ENCODE results near the gene SLC30A5.

Gene SLC30A5

DNA sequence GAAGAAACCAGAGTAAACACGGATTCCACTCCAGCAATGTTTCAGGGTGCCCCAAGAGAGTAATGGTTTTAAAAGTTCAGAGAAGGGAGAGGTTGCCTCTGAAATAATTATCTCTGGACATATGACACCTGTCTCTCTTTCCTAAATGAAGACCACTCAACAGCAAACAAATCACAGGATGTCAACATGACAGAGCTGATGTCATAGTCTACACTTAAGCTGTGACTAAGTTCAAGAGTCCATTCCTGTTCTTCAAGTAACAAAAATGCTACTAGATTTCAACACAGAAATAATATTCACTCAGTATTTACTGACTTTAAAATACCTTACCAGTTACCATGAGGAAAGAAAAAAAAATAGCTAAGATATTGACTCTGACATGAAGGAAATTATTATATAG, 44.7 kb upstream of the SLC30A5 start:
- H3K4ac ChIP-seq (ENCODE audit: low read depth in 1 of 2, low read length in 2 of 2): no peak overlapping the region
- no peak overlapping the region for H3K23ac ChIP-seq (ENCODE audit: low read length in 2 of 2)
- H2BK15ac ChIP-seq (ENCODE audit: low read depth, poor library complexity, severe bottlenecking): no peak overlapping the region
- H3K9me3 ChIP-seq (ENCODE audit: control insufficient read depth, low read length): no peaks in the 10 kb centered on the region
- H4K91ac ChIP-seq (ENCODE audit: low read length): no peak overlapping the region
- no peak overlapping the region for H3K4me2 ChIP-seq (ENCODE audit: low read length, poor library complexity, severe bottlenecking)
- no peaks in the 10 kb centered on the region for H3K79me1 ChIP-seq (replicated peaks; ENCODE audit: low read length, poor library complexity, severe bottlenecking)
- no peak overlapping the region for H3K14ac ChIP-seq (ENCODE audit: low read length in 2 of 2)
- H3K27ac ChIP-seq (ENCODE audit: low read length, poor library complexity, severe bottlenecking): no peak overlapping the region
- H2AFZ ChIP-seq (ENCODE audit: low read depth, low read length): no peak overlapping the region
- H3K27me3 ChIP-seq (ENCODE audit: control insufficient read depth in 1 of 2, insufficient read depth in 1 of 2, low read length in 2 of 2): no peaks in the 10 kb centered on the region
- no peak overlapping the region for H3K18ac ChIP-seq (ENCODE audit: low read depth in 1 of 2, low read length in 2 of 2)
- H3K9ac ChIP-seq (ENCODE audit: low read length): no peak overlapping the region
- H3K4me3 ChIP-seq (ENCODE audit: insufficient read depth in 1 of 2, low read depth in 1 of 2, low read length in 2 of 2): no peak overlapping the region
- peak; percentile 7 for DNase-seq
- H4K8ac ChIP-seq (ENCODE audit: low read length): no peak overlapping the region
- H2BK120ac ChIP-seq (ENCODE audit: low read depth, low read length): no peak overlapping the region
- no peaks in the 10 kb centered on the region for H3K36me3 ChIP-seq (ENCODE audit: control insufficient read depth in 1 of 2, insufficient read depth in 2 of 2, low read depth in 1 of 2, low read length in 2 of 2)
- no peak overlapping the region for H2BK12ac ChIP-seq (ENCODE audit: low read length in 2 of 2)
- no peak overlapping the region for H2BK5ac ChIP-seq (ENCODE audit: low read depth, low read length, poor library complexity, severe bottlenecking)
- WGBS: no CpG with 5 or more reads among the region's 1 CpG
- no peak overlapping the region for H2AK5ac ChIP-seq (ENCODE audit: low read length, severe bottlenecking)
- no peaks in the 10 kb centered on the region for H3K4me1 ChIP-seq (ENCODE audit: control insufficient read depth, insufficient read depth, low read depth, low read length)

DNA sequence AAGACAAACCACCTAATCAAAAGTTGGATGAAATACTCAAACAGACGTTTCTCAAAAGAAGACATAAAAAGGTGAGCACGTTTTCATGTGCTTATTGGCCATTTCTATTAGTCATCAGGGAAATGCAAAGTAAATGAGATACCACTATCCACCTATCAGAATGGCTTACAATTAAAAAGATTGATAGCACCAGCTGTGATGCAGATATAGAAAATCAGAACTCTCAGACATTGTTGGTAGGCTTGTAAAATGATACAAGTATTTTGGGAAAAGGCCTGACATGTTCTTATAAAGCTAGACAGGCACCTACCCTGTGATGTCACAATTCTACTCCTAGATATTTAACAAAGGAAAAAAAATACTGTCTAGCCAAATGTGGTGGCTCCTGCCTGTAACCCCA, 44.0 kb upstream of the SLC30A5 start:
- no peak overlapping the region for H2AFZ ChIP-seq (ENCODE audit: low read depth, low read length)
- H2BK12ac ChIP-seq (ENCODE audit: low read length in 2 of 2): no peak overlapping the region
- no peaks in the 10 kb centered on the region for H3K4me1 ChIP-seq (ENCODE audit: control insufficient read depth, insufficient read depth, low read depth, low read length)
- no peaks in the 10 kb centered on the region for H3K9me3 ChIP-seq (ENCODE audit: control insufficient read depth, low read length)
- H3K4me2 ChIP-seq (ENCODE audit: low read length, poor library complexity, severe bottlenecking): no peak overlapping the region
- no peaks in the 10 kb centered on the region for H3K79me1 ChIP-seq (replicated peaks; ENCODE audit: low read length, poor library complexity, severe bottlenecking)
- no peaks in the 10 kb centered on the region for H3K27me3 ChIP-seq (ENCODE audit: control insufficient read depth in 1 of 2, insufficient read depth in 1 of 2, low read length in 2 of 2)
- H4K91ac ChIP-seq (ENCODE audit: low read length): no peak overlapping the region
- no peak overlapping the region for H3K14ac ChIP-seq (ENCODE audit: low read length in 2 of 2)
- H4K8ac ChIP-seq (ENCODE audit: low read length): no peak overlapping the region
- H3K4me3 ChIP-seq (ENCODE audit: insufficient read depth in 1 of 2, low read depth in 1 of 2, low read length in 2 of 2): no peak overlapping the region
- H3K23ac ChIP-seq (ENCODE audit: low read length in 2 of 2): no peak overlapping the region
- H2BK15ac ChIP-seq (ENCODE audit: low read depth, poor library complexity, severe bottlenecking): no peak overlapping the region
- no peak overlapping the region for H3K27ac ChIP-seq (ENCODE audit: low read length, poor library complexity, severe bottlenecking)
- no peaks in the 10 kb centered on the region for H3K36me3 ChIP-seq (ENCODE audit: control insufficient read depth in 1 of 2, insufficient read depth in 2 of 2, low read depth in 1 of 2, low read length in 2 of 2)
- no peak overlapping the region for H2BK120ac ChIP-seq (ENCODE audit: low read depth, low read length)
- H3K18ac ChIP-seq (ENCODE audit: low read depth in 1 of 2, low read length in 2 of 2): no peak overlapping the region
- no peak overlapping the region for H3K4ac ChIP-seq (ENCODE audit: low read depth in 1 of 2, low read length in 2 of 2)
- no peak overlapping the region for H2BK5ac ChIP-seq (ENCODE audit: low read depth, low read length, poor library complexity, severe bottlenecking)
- no peak for DNase-seq
- no peak overlapping the region for H2AK5ac ChIP-seq (ENCODE audit: low read length, severe bottlenecking)
- H3K9ac ChIP-seq (ENCODE audit: low read length): no peak overlapping the region
- no CpG with 5 or more reads among the region's 2 CpGs for WGBS

DNA sequence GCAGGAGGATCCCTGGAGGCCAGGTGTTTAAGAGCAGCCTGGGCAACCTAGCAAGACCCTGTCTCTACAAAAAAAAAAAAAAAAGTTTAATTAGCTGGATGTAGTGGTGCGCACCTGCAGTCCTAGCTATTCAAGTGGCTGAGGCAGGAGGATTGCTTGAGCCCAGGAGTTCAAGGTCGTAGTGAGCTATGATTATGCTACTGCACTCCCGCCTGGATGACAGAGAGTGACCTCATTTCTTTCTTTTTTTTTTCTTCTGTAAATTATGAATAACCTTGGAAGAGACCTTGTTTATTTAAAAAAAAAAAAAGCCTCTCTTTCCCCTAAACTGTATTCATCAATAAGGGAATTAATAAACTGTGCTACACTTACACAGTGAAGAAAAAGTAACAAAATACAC, 43.6 kb upstream of the SLC30A5 start:
- Histone ChIP-seq H3K9ac (ENCODE audit: low read length) (no peak overlapping the region), H4K91ac (ENCODE audit: low read length) (no peak overlapping the region), H3K27me3 (ENCODE audit: control insufficient read depth in 1 of 2, insufficient read depth in 1 of 2, low read length in 2 of 2) (no peaks in the 10 kb centered on the region), H2BK5ac (ENCODE audit: low read depth, low read length, poor library complexity, severe bottlenecking) (no peak overlapping the region), H3K4me2 (ENCODE audit: low read length, poor library complexity, severe bottlenecking) (no peak overlapping the region), H4K8ac (ENCODE audit: low read length) (no peak overlapping the region), H3K27ac (ENCODE audit: low read length, poor library complexity, severe bottlenecking) (no peak overlapping the region), H3K36me3 (ENCODE audit: control insufficient read depth in 1 of 2, insufficient read depth in 2 of 2, low read depth in 1 of 2, low read length in 2 of 2) (no peaks in the 10 kb centered on the region), H3K18ac (ENCODE audit: low read depth in 1 of 2, low read length in 2 of 2) (no peak overlapping the region), H3K4me3 (ENCODE audit: insufficient read depth in 1 of 2, low read depth in 1 of 2, low read length in 2 of 2) (no peak overlapping the region), H3K4ac (ENCODE audit: low read depth in 1 of 2, low read length in 2 of 2) (no peak overlapping the region), H2BK120ac (ENCODE audit: low read depth, low read length) (no peak overlapping the region), H2BK15ac (ENCODE audit: low read depth, poor library complexity, severe bottlenecking) (no peak overlapping the region), H3K4me1 (ENCODE audit: control insufficient read depth, insufficient read depth, low read depth, low read length) (no peaks in the 10 kb centered on the region), H2BK12ac (ENCODE audit: low read length in 2 of 2) (no peak overlapping the region), H3K79me1 (replicated peaks; ENCODE audit: low read length, poor library complexity, severe bottlenecking) (no peaks in the 10 kb centered on the region), H2AK5ac (ENCODE audit: low read length, severe bottlenecking) (no peak overlapping the region), H2AFZ (ENCODE audit: low read depth, low read length) (no peak overlapping the region), H3K23ac (ENCODE audit: low read length in 2 of 2) (no peak overlapping the region), H3K9me3 (ENCODE audit: control insufficient read depth, low read length) (no peaks in the 10 kb centered on the region), H3K14ac (ENCODE audit: low read length in 2 of 2) (no peak overlapping the region)
- 94% methylated on average over 2 of the region's 3 CpGs for WGBS
- no peak for DNase-seq

GRCh38 chr5:69052181-69052580, 41.6 kb upstream of the SLC30A5 start:
- H4K91ac ChIP-seq (ENCODE audit: low read length): no peak overlapping the region
- H2BK12ac ChIP-seq (ENCODE audit: low read length in 2 of 2): no peak overlapping the region
- H2BK120ac ChIP-seq (ENCODE audit: low read depth, low read length): no peak overlapping the region
- no peak overlapping the region for H3K9ac ChIP-seq (ENCODE audit: low read length)
- H3K36me3 ChIP-seq (ENCODE audit: control insufficient read depth in 1 of 2, insufficient read depth in 2 of 2, low read depth in 1 of 2, low read length in 2 of 2): no peaks in the 10 kb centered on the region
- no peak overlapping the region for H3K18ac ChIP-seq (ENCODE audit: low read depth in 1 of 2, low read length in 2 of 2)
- no peak overlapping the region for H3K4ac ChIP-seq (ENCODE audit: low read depth in 1 of 2, low read length in 2 of 2)
- no peak overlapping the region for H3K23ac ChIP-seq (ENCODE audit: low read length in 2 of 2)
- no peaks in the 10 kb centered on the region for H3K27me3 ChIP-seq (ENCODE audit: control insufficient read depth in 1 of 2, insufficient read depth in 1 of 2, low read length in 2 of 2)
- no peaks in the 10 kb centered on the region for H3K9me3 ChIP-seq (ENCODE audit: control insufficient read depth, low read length)
- H4K8ac ChIP-seq (ENCODE audit: low read length): no peak overlapping the region
- H2BK5ac ChIP-seq (ENCODE audit: low read depth, low read length, poor library complexity, severe bottlenecking): no peak overlapping the region
- H3K4me3 ChIP-seq (ENCODE audit: insufficient read depth in 1 of 2, low read depth in 1 of 2, low read length in 2 of 2): no peak overlapping the region
- no peak for DNase-seq
- H3K4me1 ChIP-seq (ENCODE audit: control insufficient read depth, insufficient read depth, low read depth, low read length): no peaks in the 10 kb centered on the region
- H2AK5ac ChIP-seq (ENCODE audit: low read length, severe bottlenecking): no peak overlapping the region
- 93% methylated on average over 3 of the region's 6 CpGs for WGBS
- no peak overlapping the region for H3K4me2 ChIP-seq (ENCODE audit: low read length, poor library complexity, severe bottlenecking)
- H3K27ac ChIP-seq (ENCODE audit: low read length, poor library complexity, severe bottlenecking): no peak overlapping the region
- H3K79me1 ChIP-seq (replicated peaks; ENCODE audit: low read length, poor library complexity, severe bottlenecking): no peaks in the 10 kb centered on the region
- H2BK15ac ChIP-seq (ENCODE audit: low read depth, poor library complexity, severe bottlenecking): no peak overlapping the region
- H3K14ac ChIP-seq (ENCODE audit: low read length in 2 of 2): no peak overlapping the region
- H2AFZ ChIP-seq (ENCODE audit: low read depth, low read length): no peak overlapping the region
